ENCODE measurements around the gene MCF2L2. TPM values are rescaled to one million over a fixed set of nuclear protein-coding genes. Genes with fewer than 3 reads are reported as not detected.
A peak's percentile ranks its signal among the peaks of the same experiment; 100 is the strongest.

MCF2L2 gene
- total and polyA plus RNA-seq, 9 of the 15 experiments (the other 6 are each of a cell fraction or from before 2014, with no cell fraction given), result 0.56 to 4.2 (median 3.0) TPM

- TF ChIP-seq CHAMP1 (IDR thresholded peaks at IDR 0.05) (no peak), NONO (IDR thresholded peaks at IDR 0.05; ENCODE audit: low read depth in 2 of 2, low read length in 1 of 2) (peak in 1 of 2 experiments; percentile 57; a peak in 2 of 4 replicates), ZNF41 (CRISPR knock-in tag; conservative IDR thresholded peaks at IDR 0.05) (no peak), ZBTB1 (CRISPR knock-in tag; IDR thresholded peaks at IDR 0.05; ENCODE audit: borderline replicate concordance, low read depth) (no peak), ZNF324 (CRISPR knock-in tag; IDR thresholded peaks at IDR 0.05) (no peak), ZBTB34 (CRISPR knock-in tag; IDR thresholded peaks at IDR 0.05) (no peak), HDAC1 (IDR thresholded peaks at IDR 0.05) (0 out of 4 replicates have a peak, but pooled peaks of 1 of the 2 experiments have one; percentile 19), SUPT5H (IDR thresholded peaks at IDR 0.05) (peak; percentile 73), HNRNPK (IDR thresholded peaks at IDR 0.05; ENCODE audit: low read depth, low read length, poor library complexity, severe bottlenecking) (no peak), SRSF1 (IDR thresholded peaks at IDR 0.05; ENCODE audit: low read depth, low read length) (no peak), HMGN3 (IDR thresholded peaks at IDR 0.05; ENCODE audit: borderline replicate concordance, extremely low read depth, insufficient read length, low read depth, low read length) (peak; percentile 66), HSF4 (CRISPR knock-in tag; IDR thresholded peaks at IDR 0.05; ENCODE audit: borderline replicate concordance) (no peak), NR3C1 (CRISPR knock-in tag; IDR thresholded peaks at IDR 0.05) (no peak), L3MBTL2 (IDR thresholded peaks at IDR 0.05) (peak; percentile 66), SIX5 (IDR thresholded peaks at IDR 0.05; ENCODE audit: borderline replicate concordance in 1 of 2, insufficient read depth in 1 of 2, low read depth in 1 of 2, low read length in 2 of 2) (no peak), U2AF1 (optimal IDR thresholded peaks at IDR 0.05; ENCODE audit: low read depth, low read length) (peak; percentile 91), NCOA2 (IDR thresholded peaks at IDR 0.05; ENCODE audit: partially characterized antibody in 2 of 2) (no peak), POLR3G (IDR thresholded peaks at IDR 0.05; ENCODE audit: extremely low read depth, insufficient read length, insufficient replicate concordance) (no peak), SMAD3 (CRISPR knock-in tag; conservative IDR thresholded peaks at IDR 0.05) (no peak), CBX8 (IDR thresholded peaks at IDR 0.05; ENCODE audit: borderline replicate concordance, extremely low read depth, low read depth, low read length, poor library complexity, severe bottlenecking) (no peak), E2F5 (CRISPR knock-in tag; IDR thresholded peaks at IDR 0.05) (no peak), RBM39 (optimal IDR thresholded peaks at IDR 0.05; ENCODE audit: low read depth, low read length) (no peak), ZBTB8A (IDR thresholded peaks at IDR 0.05; ENCODE audit: partially characterized antibody) (no peak)
Measured at GRCh38 chr3:183428447-183429211, at the start of gene MCF2L2 (continued).
